Subcutaneous adipose tissue (tissue), 4 donors: Measurements from ENCODE around the gene PARD3. TPM values are rescaled to one million over a fixed set of nuclear protein-coding genes. Genes with fewer than 3 reads are reported as not detected.

ENCODE experiments used
- CTCF ChIP-seq: fragments of 450-650 bp; IDR thresholded peaks from one replicate; pipeline ENCODE4 v1.5.1; 2016; ENCODE audit warnings: low read depth, mild to moderate bottlenecking, control low read depth, antibody characterized with exemption, moderate library complexity
- total RNA-seq, 4 donors: library from RNA; depleted of rRNA; stranded (reverse); fragments of >200 nt; gene quantifications; one replicate each; pipeline ENCODE4 v1.1.0, GENCODE V29; 2016

Gene PARD3
- total RNA-seq, 4 donors from 2014 or later = 39.4 to 70.3 (median 45.0) TPM

DNA sequence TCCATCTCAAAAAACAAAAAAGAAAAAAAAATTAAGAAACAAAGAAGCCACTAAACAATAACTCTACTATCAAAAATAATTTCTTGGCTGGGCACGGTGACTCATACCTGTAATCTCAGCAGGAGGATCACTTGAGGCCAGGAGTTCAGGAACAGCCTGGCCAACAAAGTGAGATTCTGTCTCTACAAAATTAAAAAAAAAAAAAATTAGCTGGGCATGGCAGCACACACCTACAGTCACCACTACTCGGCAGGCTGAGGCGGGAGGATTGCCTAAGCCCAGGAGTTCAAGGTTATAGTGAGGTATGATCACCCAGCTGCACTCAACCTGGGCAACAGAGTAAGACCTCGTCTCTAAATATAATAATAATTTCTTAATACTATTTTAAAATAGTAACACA, 69.0 kb downstream of the PARD3 start:
- TF ChIP-seq CTCF = no peak

DNA sequence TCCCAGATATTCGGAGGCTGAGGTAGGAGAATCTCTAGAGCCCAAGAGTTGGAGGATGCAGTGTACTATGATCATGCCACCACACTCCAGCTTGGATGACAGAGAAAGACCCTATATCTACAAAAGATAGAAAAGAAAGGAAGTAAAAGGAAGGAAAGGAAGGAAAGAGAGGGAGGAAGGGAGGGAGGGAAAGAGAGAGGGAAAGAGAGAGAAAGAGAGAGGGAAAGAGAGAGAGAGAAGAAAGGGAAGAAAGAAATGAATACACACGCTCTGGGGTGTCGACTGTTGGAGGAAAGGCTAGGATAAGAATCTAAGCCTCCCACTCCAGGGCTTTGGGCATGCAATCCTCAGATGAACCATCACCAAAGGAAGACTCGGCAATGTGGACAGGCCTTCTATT, 69.9 kb downstream of the PARD3 start:
- no peak for TF ChIP-seq CTCF

GRCh38 chr10:34744590-34744989, 70.5 kb downstream of the PARD3 start:
- no peak for TF ChIP-seq CTCF

- TF ChIP-seq CTCF = no peak
These were observed 71.3 kb downstream of the PARD3 start for GRCh38 chr10:34743814-34744213.

GRCh38 chr10:34742456-34742855, 72.6 kb downstream of the PARD3 start:
- TF ChIP-seq CTCF = no peak

DNA sequence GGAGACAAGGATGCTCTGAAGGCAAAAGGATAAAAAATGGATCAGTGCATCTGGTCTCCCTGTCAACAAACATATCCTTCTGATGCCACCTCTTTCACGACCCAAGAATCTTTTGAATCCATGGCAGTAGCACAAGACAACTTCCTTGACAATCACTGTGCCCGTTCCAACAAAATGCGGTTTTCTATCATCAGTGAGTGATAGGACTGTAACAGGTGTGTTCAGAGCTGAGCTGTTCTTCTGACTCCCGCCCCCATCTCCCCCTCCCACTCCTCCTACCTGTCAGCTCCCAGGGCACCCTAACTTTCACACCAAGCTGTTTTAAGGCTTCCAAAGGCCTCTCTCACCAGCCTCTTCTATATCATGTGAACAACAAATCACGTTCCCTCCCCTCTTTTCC, 74.8 kb downstream of the PARD3 start:
- TF ChIP-seq CTCF = no peak

DNA sequence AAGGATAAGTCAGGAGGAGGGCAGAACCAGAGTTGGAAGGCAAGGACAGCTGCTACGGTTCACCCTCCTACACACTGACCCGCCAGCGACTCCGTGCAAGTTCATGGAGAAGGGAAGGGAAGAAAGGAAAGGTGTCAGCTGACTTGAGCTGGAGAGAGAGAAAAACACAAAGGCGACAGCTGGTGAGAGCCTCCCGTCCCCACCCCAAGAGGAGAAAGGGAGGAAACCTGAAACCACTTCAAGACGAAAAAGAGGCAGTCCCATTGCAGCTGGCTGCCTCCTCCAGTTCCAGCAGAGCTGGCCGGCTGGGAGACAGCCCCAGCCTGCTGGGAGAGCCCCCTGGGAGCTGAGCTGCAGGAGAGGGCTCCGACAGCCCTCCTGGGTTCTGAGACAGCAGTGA, 75.2 kb downstream of the PARD3 start:
- no peak for TF ChIP-seq CTCF
